Measurements from ENCODE around the gene ADGRV1.

The ADGRV1 gene

DNA sequence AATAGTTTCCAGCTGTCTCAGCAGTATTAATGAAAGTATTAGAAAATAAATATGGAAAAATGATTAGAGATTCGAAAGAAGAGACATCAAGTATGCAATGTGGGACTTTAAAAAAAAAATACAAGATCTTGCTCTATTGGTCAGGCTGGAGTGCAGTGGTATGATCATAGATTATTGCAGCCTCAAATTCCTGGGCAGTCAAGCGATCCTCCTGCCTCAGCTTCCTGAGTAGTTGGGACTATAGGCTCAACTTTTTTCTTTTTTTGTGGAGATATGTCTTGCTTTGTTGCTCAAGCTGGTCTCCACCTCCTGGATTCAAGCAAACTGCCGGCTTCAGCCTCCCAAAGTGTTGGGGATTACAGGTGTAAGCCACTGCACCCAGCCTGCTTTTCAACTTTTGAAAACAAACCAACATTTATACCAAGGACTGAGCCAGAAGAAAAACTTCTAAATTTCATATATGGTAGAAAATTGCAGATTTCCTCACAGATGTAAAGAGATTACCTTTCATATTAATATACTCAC is 323.1 kb downstream of the ADGRV1 start:
- no peak for DNase-seq

DNA sequence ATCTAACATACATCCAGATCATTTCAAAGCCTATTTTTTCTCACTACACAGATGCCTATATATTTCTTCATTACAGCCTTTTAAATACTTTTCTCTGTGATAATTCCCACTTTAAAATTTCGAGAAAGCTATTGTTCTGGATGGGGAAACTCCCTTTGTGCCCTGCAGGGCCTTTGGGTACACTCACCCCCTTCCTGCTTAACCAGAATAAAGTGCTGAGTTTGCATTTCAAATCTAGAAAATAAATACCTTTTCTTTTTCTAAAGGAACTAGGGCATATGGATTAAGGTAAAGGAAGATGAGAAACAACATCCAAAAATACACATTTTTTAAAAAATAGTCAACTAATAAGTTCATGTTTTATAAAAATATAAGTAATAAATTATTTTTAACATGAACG is 323.9 kb downstream of the ADGRV1 start:
- DNase-seq: no peak

DNA sequence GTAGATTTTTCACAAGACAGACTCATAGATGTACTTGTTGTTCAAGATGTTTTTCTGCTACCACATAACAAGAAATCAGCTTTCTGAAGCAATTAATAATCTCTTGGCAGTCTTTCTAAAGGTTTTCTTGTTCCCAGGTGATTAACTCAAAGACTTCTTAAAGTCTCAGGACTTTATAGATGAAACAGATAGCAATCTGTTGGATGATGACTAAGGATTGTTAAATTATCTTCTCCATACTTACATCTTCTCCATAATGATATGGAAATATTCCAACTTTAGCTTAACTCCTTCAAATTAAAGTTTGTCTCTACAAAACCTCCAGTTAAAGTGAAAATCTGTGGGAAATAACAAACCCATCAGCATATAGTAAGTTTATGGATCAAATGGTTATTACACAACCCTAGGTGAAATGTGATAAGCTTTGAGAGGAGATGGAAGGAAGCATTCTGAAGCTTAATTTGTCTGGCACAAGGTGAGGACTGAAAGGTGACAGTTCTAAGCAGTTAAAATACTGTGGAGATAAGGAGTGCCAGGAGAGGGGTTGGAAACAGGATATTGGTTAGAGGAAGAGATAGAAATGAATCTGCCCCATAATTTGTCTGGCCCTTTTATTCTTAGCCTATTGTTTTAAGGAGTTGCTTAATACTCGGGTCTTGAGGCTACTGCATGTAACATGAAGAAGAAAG is 326.7 kb downstream of the ADGRV1 start:
- no peak for DNase-seq

- no peak for DNase-seq
Measured at GRCh38 chr5:90886381-90886780, 327.8 kb downstream of the ADGRV1 start.

DNA sequence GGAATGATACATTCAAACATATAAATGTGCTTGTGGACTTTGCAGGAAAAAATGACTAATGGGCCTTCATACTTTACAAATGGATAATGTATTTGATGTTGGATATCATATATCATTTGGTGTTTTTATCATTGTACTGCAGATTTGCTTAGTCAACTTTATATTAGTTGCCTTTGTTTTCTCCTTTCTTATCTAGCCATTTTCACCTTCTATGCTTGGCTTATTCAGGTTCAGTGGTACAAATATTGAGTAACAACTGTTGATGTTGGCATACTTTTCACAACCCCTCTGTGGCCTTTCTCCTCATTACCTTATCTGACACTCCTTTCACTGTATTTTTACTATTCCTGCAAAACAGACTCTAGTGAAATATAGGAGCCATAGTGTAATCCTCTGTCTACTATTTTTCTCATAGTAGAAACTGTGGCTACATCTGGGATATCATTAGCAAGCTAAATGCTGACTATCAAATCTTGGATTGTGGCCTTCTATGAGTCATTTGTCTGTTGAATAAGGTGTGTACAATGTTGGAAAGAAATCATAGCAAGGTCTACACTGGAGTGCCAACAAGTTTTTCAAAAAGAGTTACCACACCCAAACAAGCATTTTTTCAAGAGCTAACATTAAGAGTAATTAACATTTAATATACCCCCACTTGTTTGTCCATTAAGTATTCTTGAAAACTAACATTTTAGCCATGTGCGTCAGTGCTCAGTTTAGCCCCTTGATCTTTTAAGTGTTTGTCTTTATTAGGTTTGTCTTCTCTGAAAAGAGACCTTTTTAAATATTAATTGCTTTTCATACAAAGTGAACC is 330.1 kb downstream of the ADGRV1 start:
- no peak for DNase-seq

- DNase-seq: no peak
Measured at GRCh38 chr5:90889325-90889600, 330.7 kb downstream of the ADGRV1 start.

GRCh38 chr5:90890180-90890579 is 331.6 kb downstream of the ADGRV1 start:
- DNase-seq: no peak

GRCh38 chr5:90894866-90895420 is 336.3 kb downstream of the ADGRV1 start:
- no peak for DNase-seq

DNA sequence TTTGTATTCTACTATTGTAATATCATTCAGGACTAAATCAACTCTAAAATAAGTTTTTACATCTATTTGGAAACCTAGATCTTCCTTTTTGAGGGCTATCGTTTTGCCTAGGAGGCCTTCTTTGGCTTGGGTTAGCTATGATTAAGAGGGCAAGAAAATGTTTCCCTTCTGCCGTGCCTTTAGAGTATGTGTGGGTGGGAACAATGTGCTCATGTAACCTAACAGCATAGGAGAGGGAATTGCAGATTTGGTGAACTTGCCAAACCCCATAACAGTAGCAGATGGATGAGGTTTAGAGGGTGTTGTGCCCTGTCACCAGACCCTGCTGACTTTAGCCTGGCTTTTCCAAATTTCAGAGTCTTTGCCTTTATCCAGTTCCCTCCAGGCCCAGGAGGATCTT is 339.0 kb downstream of the ADGRV1 start:
- DNase-seq: no peak

DNA sequence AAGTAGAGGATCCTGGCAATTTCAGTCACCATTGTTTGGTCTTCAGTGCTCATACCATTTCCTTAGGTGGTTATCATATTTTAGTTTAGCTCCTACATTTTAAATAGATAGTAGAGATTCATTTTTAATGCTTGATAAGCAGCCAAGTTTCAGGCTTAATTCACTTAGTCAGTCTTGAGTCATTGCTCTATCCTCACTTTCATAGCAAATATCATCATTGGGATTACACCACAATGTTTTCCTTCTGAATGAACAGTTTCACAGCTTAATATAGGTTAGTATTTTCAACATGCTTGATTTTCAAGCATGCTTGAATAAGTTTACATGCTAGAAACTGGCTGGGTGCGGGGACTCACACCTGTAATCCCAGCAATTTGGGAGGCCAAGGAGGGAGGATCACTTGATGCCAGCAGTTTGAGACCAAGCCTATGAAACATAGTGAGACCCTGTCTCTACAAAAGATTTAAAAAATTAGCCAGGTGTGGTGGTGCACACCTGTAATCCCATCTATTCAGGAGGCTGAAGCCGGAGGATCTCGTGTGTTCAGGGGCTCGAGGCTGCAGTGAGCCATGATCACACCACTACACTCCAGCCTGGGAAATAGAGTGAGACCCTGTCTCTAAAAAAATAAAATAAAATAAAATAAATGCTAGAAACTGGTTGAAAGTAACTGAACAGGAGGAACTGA is 339.9 kb downstream of the ADGRV1 start:
- no peak for DNase-seq

DNA sequence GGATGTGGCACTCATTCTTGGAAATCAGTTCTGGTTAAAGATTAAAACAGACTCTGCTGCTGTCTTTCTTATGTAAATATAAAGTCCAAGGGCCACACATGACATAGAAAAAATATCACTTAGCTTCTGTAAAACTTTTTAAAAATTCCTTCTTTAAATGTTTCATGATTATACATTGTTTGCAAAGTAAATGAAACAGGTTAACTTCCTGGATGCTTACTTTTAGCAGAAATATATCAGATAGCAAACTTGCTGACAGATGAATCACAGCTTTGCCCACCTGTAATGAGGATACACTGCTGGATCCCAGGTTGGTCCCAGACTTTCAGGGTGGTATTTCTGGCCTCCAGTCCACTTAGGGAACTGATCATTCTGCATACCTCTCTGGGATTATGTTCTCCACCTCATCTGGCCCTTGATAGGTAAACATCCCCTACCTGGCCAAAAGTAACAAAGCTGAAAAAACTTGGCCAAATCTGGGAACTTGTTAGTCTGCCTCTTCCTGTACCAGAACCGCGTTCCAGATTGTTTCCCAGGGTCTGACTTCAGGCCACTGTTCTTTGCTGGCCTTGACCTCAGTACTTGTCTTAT is 340.5 kb downstream of the ADGRV1 start:
- no peak for DNase-seq

- no peak for DNase-seq
Measured at GRCh38 chr5:90901261-90901660, 342.7 kb downstream of the ADGRV1 start.

- no peak for DNase-seq
Measured at GRCh38 chr5:90902170-90902569, 343.6 kb downstream of the ADGRV1 start.

DNA sequence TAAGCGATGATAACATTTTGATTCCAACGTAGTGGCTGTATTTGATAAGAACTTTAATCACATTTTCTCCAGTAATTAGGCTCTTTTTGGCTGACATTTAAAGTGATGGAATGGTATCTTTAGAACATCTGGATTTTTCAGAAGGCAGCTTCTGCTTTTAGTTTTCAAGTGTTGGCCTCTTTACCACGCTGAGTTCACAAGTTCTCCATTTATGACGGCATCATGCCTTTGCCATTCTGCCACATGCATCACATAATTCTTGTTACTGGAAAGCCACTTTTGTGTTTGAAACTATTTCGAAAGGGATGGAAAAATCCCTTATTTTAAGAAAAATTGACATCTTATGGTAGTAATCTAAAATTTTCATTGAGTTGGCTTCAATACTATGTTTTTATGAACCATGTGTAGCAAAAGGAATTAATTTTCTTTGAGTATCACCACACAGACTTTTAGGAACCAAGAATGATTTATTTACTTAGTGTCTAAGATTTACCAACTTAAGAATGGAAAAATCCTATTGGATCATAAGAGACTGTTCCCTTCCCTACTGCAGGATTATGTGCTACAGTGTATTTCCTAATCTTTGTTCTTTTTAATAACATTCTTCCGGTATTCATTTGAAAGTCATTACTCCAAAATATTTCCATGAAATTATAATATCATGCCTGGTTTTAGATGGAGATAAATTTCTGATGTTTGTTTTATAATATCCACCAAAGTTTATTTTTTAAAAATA is 344.2 kb downstream of the ADGRV1 start:
- no peak for DNase-seq

DNA sequence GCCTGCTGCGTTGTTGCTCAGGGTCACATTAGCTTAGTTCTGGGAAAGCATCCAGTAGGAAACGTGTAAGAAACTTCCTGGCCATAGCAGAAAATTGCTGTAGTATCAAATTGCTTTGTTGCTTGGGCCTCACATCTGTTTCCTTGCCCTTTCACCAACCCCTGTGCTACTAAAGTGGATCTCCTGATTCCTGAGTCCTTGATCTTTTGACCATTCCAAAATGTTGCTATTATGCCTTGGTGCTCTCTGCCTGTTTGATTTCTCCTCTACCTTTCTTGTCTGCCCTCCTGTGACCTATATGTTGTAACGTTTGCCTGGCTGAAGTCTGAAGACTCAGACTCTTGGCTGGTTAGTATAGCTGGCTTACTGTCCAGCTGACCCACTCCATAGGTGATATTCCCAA is 350.5 kb downstream of the ADGRV1 start:
- no peak for DNase-seq

DNA sequence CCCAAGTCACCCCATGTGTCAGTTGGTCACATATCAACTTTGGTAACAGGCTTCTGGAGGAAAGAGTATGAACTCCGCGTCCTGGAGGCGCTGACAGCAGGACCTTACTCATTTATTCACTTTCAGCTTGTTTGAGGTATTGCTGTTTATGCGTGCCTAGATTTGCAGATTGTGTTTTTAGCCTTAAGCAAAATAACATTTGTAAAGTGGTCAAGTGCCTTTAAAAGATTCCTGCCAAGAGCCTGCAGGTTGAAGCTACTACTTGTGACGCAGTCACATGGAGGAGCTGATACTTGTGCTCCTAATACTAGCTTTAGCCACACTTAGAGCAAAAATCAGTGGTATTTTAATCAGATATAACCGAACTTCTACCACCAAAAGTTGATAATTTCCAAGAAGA is 351.3 kb downstream of the ADGRV1 start:
- no peak for DNase-seq

DNA sequence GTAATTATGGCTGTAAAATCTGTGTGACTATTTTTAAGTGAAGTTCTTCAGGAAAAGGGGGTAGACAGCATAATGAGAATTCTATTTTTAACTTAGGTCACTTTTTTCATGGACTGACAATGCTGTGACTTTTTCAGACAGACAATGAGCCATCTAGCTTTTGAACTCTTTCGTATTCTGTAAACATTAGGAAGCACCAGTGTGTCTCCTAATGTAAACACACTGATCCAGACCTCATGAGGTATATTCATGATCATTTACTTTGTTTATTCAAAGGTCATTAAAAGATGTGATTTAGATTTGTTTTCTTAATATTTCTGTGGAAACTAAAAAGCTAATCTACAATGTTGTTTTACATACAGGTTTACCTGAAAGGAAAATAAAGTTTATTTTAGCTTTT is 352.6 kb downstream of the ADGRV1 start:
- no peak for DNase-seq

DNA sequence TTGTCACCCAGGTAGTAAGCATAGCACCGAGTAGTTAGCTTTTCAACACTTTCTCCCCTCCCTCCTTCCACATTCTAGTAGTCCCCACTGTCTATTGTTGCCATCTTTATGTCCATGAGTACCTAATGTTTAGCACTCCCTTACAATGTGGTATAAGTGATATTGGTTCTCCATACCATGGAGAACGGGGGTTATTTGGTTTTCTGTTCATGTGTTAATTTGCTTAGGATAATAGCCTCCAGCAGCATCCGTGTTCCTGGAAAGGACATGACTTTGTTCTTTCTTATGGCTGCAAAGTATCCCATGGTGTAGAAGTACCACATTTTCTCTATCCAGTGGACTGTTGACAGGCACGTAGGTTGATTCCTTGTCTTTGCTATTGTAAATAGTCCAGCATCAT is 353.9 kb downstream of the ADGRV1 start:
- no peak for DNase-seq

DNA sequence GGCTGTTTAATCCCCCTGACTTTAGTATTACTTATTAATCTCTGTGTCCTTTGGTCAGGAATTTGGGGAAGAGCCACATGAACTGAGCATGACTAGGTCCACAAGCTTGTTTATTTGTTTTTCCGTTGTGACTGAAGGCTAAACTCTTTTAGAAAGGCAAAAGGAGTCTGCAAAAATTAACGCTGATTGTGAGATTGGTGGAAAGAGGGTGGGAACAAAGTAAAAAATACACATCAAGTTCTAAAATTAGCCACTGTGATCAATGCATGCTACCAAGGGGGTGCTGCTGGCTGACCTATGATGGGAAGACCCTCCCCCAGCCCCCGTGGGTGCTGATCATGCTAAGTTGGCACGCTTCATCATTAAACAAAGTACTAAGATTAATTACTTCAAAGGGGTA is 356.8 kb downstream of the ADGRV1 start:
- no peak for DNase-seq

DNA sequence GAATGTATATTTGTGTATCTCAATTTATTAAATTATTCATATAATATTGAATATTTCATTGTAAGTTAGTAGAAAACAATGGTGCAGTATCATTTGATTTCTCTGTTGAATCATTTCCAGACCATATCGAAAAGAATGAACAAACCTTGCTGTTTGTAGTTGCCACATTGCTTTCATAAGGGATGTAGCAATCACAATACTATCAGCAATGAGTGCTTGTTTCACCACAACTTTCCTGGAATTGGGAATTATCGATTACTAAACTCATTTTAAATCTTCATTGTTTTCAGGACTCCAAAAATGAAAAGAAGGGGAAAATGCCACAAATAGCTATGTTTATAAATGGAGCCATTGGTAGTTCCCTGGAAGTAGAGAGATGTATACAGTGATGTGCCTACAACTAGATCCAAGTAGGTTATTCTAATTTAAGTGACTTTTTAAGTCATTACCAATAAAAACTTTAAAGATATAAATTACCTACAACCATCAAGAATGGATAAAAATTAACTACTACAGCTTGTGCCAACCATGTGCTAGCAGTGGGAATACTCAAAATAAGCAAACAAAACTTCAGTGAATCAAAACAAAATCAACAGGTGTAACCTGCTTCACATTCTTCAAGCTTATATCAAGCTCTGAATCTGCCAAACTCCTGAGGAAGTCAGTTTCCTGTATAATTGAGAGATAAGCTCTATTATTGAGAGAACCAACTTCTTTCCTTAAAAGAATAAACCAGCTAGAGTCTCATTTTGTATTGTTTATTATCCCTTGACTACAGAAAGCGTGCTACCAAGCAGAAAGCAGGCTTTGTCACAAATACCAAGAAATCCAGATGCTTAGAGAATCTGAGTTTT is 358.6 kb downstream of the ADGRV1 start:
- no peak for DNase-seq

DNA sequence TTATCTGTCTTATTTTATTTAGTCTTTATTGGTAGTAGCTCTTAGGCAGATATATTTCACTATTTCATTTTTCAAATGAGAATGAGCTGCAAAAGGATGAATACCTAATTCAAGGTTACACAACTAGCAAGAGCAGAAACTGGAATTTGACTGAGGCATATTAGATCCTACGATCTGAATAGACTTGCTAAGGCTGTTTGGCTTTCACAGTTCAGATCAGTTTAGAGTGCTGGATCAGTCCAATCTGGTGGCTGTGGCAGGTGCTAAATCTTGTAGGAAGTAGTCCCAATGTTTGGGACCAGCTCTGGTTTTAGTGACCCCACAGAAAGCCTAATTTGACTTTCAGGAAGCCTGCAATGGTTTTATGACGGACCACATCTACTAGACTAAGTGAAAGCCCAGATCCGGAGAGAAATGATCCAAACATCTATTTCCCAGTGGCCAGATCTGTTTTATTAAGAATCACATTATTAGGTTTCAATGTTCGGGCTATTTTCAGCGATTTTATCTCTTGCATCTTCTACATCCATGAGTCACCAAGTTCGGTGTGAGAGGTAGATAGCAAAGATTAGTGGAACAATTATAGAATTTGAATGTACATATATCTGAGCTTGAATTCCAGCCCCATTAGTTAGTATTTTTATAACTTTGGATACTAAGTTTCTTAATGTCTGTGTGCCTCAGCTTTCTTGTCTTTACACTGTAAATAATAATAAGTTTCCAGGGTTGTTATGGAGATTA is 359.5 kb downstream of the ADGRV1 start:
- DNase-seq: no peak
